ENCODE results near the gene CDIPT.
"Not testable (repeated sequence)": the region's sequence is repeated elsewhere in the genome, so short reads cannot be mapped to it uniquely, and the experiment has no call there.

CDIPT gene

GRCh38 chr16:29862884-29863668, at the start of gene CDIPT:
TSS of gene CDIPT (minus strand) at chr16:29863226. CDS start at chr16:29862857, 369 bp downstream.
- DNase-seq (ENCODE audit: low read depth in 2 of 2), result peak; percentile 88 to 89

GRCh38 chr16:29912087-29912486, 49.1 kb upstream of the CDIPT start:
- no peak for DNase-seq (ENCODE audit: low read depth in 2 of 2)

GRCh38 chr16:29911676-29912010, 48.6 kb upstream of the CDIPT start:
- no peak for DNase-seq (ENCODE audit: low read depth in 2 of 2)

GRCh38 chr16:29910819-29911675, 48.0 kb upstream of the CDIPT start:
- DNase-seq (ENCODE audit: low read depth in 2 of 2), result no peak

- not testable (repeated sequence) for DNase-seq (ENCODE audit: low read depth in 2 of 2)
Observed at GRCh38 chr16:29909851-29910250, 46.8 kb upstream of the CDIPT start.

- DNase-seq (ENCODE audit: low read depth in 2 of 2), result no peak
Observed at GRCh38 chr16:29909391-29909790, 46.4 kb upstream of the CDIPT start.

GRCh38 chr16:29908719-29909220, 45.7 kb upstream of the CDIPT start:
- DNase-seq (ENCODE audit: low read depth in 2 of 2), result no peak

- DNase-seq (ENCODE audit: low read depth in 2 of 2), result no peak
Observed at GRCh38 chr16:29907973-29908372, 44.9 kb upstream of the CDIPT start.

GRCh38 chr16:29906520-29907244, 43.7 kb upstream of the CDIPT start:
- no peak for DNase-seq (ENCODE audit: low read depth in 2 of 2)

- DNase-seq (ENCODE audit: low read depth in 2 of 2), result no peak
Observed at GRCh38 chr16:29905668-29906067, 42.6 kb upstream of the CDIPT start.

GRCh38 chr16:29904947-29905346, 41.9 kb upstream of the CDIPT start:
- DNase-seq (ENCODE audit: low read depth in 2 of 2), result no peak

GRCh38 chr16:29903590-29903989, 40.6 kb upstream of the CDIPT start:
- DNase-seq (ENCODE audit: low read depth in 2 of 2), result no peak

GRCh38 chr16:29901607-29901945, 38.5 kb upstream of the CDIPT start:
- DNase-seq (ENCODE audit: low read depth in 2 of 2), result no peak

GRCh38 chr16:29900888-29901606, 38.0 kb upstream of the CDIPT start:
- no peak for DNase-seq (ENCODE audit: low read depth in 2 of 2)

- DNase-seq (ENCODE audit: low read depth in 2 of 2), result peak; percentile 46 to 49
Observed at GRCh38 chr16:29900102-29900887, 37.3 kb upstream of the CDIPT start, which contains the start of gene ASPHD1. TSS of gene ASPHD1 (plus strand) at chr16:29900488. CDS start at chr16:29900972, 484 bp downstream.

- peak in 1 of 2 donors; percentile 43 for DNase-seq (ENCODE audit: low read depth in 2 of 2)
Observed at GRCh38 chr16:29899516-29900101, 36.6 kb upstream of the CDIPT start, which contains the start of gene SEZ6L2. TSS of gene SEZ6L2 (minus strand) at chr16:29899550. CDS start at chr16:29899019, 531 bp downstream.

GRCh38 chr16:29898804-29899515, 35.9 kb upstream of the CDIPT start:
- no peak for DNase-seq (ENCODE audit: low read depth in 2 of 2)

- no peak for DNase-seq (ENCODE audit: low read depth in 2 of 2)
Observed at GRCh38 chr16:29898135-29898803, 35.2 kb upstream of the CDIPT start.

GRCh38 chr16:29897333-29897732, 34.3 kb upstream of the CDIPT start:
- DNase-seq (ENCODE audit: low read depth in 2 of 2), result no peak
